MM.1S (cell line): ENCODE measurements around the gene TMOD1.

Experiments
- DNase-seq: peaks from one replicate; pipeline ENCODE4 v3.0.0-alpha.2; 2015
- H2AFZ ChIP-seq: fragments of 300-600 bp; sonication (generic); 2 replicates; pipeline ENCODE4 v1.6.0; 2016; ENCODE audit warnings: antibody characterized with exemption, low read length
- H3F3A ChIP-seq: fragments of 300-600 bp; sonication (generic); 2 replicates; pipeline ENCODE4 v1.6.1; 2016; ENCODE audit warnings: mild to moderate bottlenecking, antibody characterized with exemption, low read length, moderate library complexity, mixed read lengths; ENCODE audit not compliant: insufficient read depth
- H3K27ac ChIP-seq: fragments of 300-600 bp; sonication (generic); 2 replicates; pipeline ENCODE4 v1.5.1; 2016; ENCODE audit warnings: mild to moderate bottlenecking, low read length
- H3K27me3 ChIP-seq: fragments of 300-600 bp; sonication (generic); replicated peaks from 2 replicates; pipeline ENCODE4 v1.6.0; 2016; ENCODE audit warnings: low read length; ENCODE audit not compliant: insufficient read depth
- H3K36me3 ChIP-seq: fragments of 300-600 bp; sonication (generic); replicated peaks from 2 replicates; pipeline ENCODE4 v1.6.1; 2016; ENCODE audit warnings: mild to moderate bottlenecking, low read length, mixed read lengths; ENCODE audit not compliant: insufficient read depth
- H3K4me1 ChIP-seq: fragments of 300-600 bp; sonication (generic); 2 replicates; pipeline ENCODE4 v1.6.1; 2016; ENCODE audit warnings: low read length, mixed read lengths
- H3K4me2 ChIP-seq: fragments of 300-600 bp; sonication (generic); 2 replicates; pipeline ENCODE4 v1.6.0; 2016; ENCODE audit warnings: low read depth, low read length
- H3K4me3 ChIP-seq: fragments of 300-600 bp; sonication (generic); 2 replicates; pipeline ENCODE4 v1.5.1; 2016; ENCODE audit warnings: low read length, mixed read lengths
- H3K79me2 ChIP-seq: fragments of 300-600 bp; sonication (generic); 2 replicates; pipeline ENCODE4 v1.6.1; 2016; ENCODE audit warnings: mixed run types, low read length, mixed read lengths
- H3K9ac ChIP-seq: fragments of 300-600 bp; sonication (generic); 2 replicates; pipeline ENCODE4 v1.6.1; 2016; ENCODE audit warnings: low read length, mixed read lengths
- H3K9me2 ChIP-seq: fragments of 300-600 bp; sonication (generic); replicated peaks from 2 replicates; pipeline ENCODE4 v1.6.1; 2016; ENCODE audit warnings: mild to moderate bottlenecking, low read length, mixed read lengths; ENCODE audit not compliant: insufficient read depth
- H3K9me3 ChIP-seq: fragments of 300-600 bp; sonication (generic); replicated peaks from 2 replicates; pipeline ENCODE4 v1.6.1; 2016; ENCODE audit warnings: mild to moderate bottlenecking, low read length, mixed read lengths; ENCODE audit not compliant: insufficient read depth
- H4K20me1 ChIP-seq: fragments of 300-600 bp; sonication (generic); 2 replicates; pipeline ENCODE4 v1.6.1; 2016; ENCODE audit warnings: mild to moderate bottlenecking, low read length, moderate library complexity, mixed read lengths; ENCODE audit not compliant: insufficient read depth
- EZH2 ChIP-seq: fragments of 300-600 bp; sonication (generic); optimal IDR thresholded peaks from 2 replicates; pipeline ENCODE3; 2017; ENCODE audit warnings: low read depth, mild to moderate bottlenecking, antibody characterized with exemption, low read length, mixed read lengths
- EZH2phosphoT487 ChIP-seq: fragments of 300-600 bp; sonication (generic); IDR thresholded peaks from 2 replicates; pipeline ENCODE4 v1.6.1; 2018; ENCODE audit warnings: antibody characterized with exemption, low read length
- TF ChIP-seq, protein P1 (sequence below): fragments of 300-600 bp; sonication (generic); IDR thresholded peaks from 2 replicates; pipeline ENCODE4 v1.5.1; 2016; ENCODE audit warnings: antibody characterized with exemption, low read length, mixed read lengths

Gene TMOD1

DNA sequence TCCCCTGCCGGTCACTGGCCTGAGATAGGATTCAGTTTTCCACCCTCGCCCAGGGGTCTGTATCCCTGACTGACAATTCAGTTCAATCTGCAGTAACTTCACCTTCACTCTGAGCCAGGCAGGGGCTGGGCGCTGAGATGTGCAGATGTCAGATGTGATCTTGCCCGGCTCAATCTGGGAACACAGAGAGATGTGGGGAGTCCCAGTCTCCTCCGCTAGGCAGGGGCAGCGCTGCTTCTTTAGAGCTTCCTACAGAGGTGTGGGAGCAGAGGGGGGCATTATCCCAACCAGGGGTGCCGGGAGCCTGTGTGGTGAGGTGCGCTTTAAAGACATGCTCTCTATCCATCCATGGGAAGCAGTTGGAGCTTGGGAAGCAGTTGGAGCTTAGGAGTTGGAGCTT, 14.6 kb downstream of the TMOD1 start:
- TF ChIP-seq EZH2phosphoT487 = no peak
- TF ChIP-seq EZH2 = no peak
- TF ChIP-seq, protein P1, sequence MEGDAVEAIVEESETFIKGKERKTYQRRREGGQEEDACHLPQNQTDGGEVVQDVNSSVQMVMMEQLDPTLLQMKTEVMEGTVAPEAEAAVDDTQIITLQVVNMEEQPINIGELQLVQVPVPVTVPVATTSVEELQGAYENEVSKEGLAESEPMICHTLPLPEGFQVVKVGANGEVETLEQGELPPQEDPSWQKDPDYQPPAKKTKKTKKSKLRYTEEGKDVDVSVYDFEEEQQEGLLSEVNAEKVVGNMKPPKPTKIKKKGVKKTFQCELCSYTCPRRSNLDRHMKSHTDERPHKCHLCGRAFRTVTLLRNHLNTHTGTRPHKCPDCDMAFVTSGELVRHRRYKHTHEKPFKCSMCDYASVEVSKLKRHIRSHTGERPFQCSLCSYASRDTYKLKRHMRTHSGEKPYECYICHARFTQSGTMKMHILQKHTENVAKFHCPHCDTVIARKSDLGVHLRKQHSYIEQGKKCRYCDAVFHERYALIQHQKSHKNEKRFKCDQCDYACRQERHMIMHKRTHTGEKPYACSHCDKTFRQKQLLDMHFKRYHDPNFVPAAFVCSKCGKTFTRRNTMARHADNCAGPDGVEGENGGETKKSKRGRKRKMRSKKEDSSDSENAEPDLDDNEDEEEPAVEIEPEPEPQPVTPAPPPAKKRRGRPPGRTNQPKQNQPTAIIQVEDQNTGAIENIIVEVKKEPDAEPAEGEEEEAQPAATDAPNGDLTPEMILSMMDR = no peak
- no peak for DNase-seq
- no peaks in the 10 kb centered on the region for H3K9me3 ChIP-seq
- H3K4me1 ChIP-seq = peaks cover 6% of the 10 kb centered on the region
- H3K27ac ChIP-seq = no peak overlapping the region
- no peaks in the 10 kb centered on the region for H3K9me2 ChIP-seq
- H3K36me3 ChIP-seq = no peaks in the 10 kb centered on the region
- H2AFZ ChIP-seq = no peak overlapping the region
- no peaks in the 10 kb centered on the region for H3K79me2 ChIP-seq
- H3K4me3 ChIP-seq = no peak overlapping the region
- no peaks in the 10 kb centered on the region for H3F3A ChIP-seq
- H4K20me1 ChIP-seq = no peaks in the 10 kb centered on the region
- no peak overlapping the region for H3K4me2 ChIP-seq
- no peaks in the 10 kb centered on the region for H3K27me3 ChIP-seq
- no peak overlapping the region for H3K9ac ChIP-seq

DNA sequence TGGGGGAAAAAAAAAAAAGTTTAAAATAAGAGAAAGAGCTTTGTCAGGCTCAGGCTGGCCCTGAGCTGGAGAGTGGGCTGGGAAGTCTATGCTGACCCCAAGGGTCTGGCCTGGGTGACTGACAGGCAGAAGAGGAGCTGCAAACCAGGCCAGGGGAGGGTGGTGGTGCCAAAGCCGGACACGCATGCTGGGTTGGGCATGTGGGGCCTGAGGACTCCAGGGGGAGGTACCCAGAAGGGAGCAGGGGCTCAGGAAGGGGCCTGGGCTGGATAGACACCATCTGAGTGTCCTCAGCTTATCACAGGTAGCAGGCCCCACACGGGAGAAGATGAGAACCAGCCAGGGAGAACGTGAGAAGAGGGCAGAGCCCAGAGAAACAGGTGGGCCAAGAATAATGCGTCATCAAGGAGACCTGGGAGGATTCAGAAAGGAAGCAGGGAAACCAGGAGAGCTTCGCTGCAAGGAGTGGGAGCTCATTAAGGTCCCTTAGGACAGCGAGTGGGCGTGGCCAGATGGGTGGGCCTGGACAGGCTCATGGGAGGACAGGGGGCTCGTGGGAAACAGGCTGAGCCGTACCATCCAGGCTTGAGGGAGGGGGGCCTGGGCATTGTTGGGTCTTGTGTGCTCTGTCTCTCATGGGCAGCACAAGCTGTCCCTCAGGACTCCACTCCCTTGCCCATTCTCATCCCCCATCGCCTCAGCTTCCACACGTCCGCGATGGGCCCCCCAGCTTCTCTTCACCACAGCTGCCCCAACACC, 16.0 kb downstream of the TMOD1 start:
- Histone ChIP-seq H3F3A (no peaks in the 10 kb centered on the region), H3K9ac (no peak overlapping the region), H3K4me3 (no peak overlapping the region), H3K36me3 (no peaks in the 10 kb centered on the region), H3K9me2 (no peaks in the 10 kb centered on the region), H3K4me1 (no peaks in the 10 kb centered on the region), H3K79me2 (no peaks in the 10 kb centered on the region), H2AFZ (no peak overlapping the region), H3K27ac (no peak overlapping the region), H3K27me3 (no peaks in the 10 kb centered on the region), H4K20me1 (no peaks in the 10 kb centered on the region), H3K9me3 (no peaks in the 10 kb centered on the region), H3K4me2 (no peak overlapping the region)
- no peak for DNase-seq
- no peak for TF ChIP-seq EZH2phosphoT487
- TF ChIP-seq EZH2 = no peak
- TF ChIP-seq, protein P1 = no peak

DNA sequence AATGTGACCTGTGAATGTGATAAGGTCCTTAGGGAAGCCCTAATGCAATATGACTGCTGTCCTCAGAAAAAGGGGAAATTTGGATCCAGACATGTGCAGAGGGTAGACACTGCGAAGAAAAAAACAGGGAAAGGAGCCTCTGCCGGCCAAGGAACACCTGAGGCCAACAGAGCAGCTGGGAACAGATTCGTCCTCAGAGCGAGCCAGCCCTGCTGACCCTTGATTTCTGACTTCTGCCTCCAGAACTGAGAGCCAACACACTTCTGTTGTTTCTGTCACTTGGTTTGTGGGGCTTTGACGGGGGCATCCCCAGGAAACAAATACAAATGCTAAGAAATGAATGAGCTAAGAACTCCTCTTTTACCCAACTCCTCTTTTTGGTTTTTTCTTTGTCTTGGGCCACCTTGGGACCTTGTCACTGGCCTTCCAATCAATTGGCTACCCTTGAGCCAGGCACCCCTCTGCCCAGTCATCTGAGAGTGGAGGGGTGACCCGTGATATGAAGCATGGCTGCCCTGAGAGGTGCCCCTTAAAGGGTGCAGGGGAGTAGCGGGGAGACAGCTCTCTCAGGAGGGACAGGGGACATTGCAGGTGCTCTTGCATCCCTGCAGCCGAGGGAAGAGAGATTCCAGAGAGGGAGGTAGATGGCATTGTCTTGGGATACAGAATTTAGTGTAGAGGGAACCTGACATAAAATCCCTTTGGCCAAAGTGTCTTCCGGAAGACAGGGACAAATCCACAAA, 16.9 kb downstream of the TMOD1 start:
- DNase-seq = no peak
- Histone ChIP-seq H3K27ac (no peak overlapping the region), H3K27me3 (no peaks in the 10 kb centered on the region), H3K9me2 (no peaks in the 10 kb centered on the region), H3K36me3 (no peaks in the 10 kb centered on the region), H3K4me2 (no peak overlapping the region), H3F3A (no peaks in the 10 kb centered on the region), H3K79me2 (no peaks in the 10 kb centered on the region), H3K4me3 (no peak overlapping the region), H3K9ac (no peak overlapping the region), H3K9me3 (no peaks in the 10 kb centered on the region), H4K20me1 (no peaks in the 10 kb centered on the region), H3K4me1 (no peaks in the 10 kb centered on the region), H2AFZ (no peak overlapping the region)
- TF ChIP-seq EZH2phosphoT487 = no peak
- TF ChIP-seq, protein P1 = no peak
- no peak for TF ChIP-seq EZH2
